ENCODE measurements around the gene ENKUR. TPM values are rescaled to one million over a fixed set of nuclear protein-coding genes. Genes with fewer than 3 reads are reported as not detected.
A peak's percentile ranks its signal among the peaks of the same experiment; 100 is the strongest.

Gene ENKUR
- total and polyA plus RNA-seq, 10 of the 15 experiments (the other 5 are each of a cell fraction or from before 2014, with no cell fraction given), result 0.01 to 0.19 (median 0.11) TPM; not detected in 6

DNA sequence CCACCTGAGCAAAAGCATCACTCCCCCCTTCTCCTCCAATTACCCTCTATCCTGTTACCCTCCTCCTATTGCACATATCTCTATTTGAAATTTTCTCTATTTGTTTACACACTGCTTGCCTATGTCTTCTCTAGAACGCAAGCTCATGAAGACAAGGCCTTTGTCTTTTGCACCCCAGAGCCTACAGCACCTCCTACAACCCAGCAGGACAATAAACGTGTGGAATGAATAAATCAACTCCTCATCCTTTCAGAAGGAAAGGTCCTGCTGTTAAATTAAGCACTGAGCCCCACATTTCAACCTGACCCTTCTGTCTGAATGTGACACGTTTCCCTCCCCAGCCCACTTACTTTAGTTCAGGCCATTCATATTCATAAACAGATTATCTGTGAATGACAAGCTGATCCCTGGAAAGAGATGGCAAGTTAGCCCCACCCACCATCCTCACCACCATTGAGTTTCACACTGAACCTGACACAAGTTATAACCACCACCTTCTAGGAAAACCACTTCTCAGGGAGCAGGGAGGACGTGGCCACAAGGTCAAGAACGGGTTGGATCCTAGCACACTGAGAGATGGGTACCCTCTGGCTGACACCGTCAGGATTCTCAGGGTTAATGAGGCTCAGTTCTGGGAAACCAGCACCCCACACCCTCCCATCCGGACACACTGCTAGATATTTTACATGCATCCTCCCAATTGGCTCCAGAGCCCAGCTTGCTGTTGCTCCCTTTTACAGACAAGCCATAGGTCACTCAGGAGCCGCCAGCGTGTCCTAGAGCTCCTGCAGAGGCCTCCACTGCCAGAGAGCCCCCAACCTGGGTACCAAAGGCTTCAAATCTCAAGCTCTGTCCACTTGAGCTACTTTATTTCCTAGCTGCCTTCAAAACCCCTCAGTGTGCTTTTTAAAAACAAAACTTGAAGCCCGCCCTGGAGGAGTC lies 64.5 kb downstream of the ENKUR start:
- Histone ChIP-seq H3K9me3 (replicated peaks; ENCODE audit: control insufficient read depth, insufficient read depth, low read length) (no peaks in the 10 kb centered on the region; the same call in 1 of the 3 replicates), H3K27ac (ENCODE audit: control insufficient read depth, insufficient read depth) (no peak overlapping the region), H3K79me2 (ENCODE audit: control insufficient read depth, insufficient read depth, low read length) (no peaks in the 10 kb centered on the region), H2AFZ (ENCODE audit: control insufficient read depth, low read depth, low read length) (peak overlapping the region; percentile 75), H3K9ac (ENCODE audit: control insufficient read depth, insufficient read depth, low read length) (peak overlapping the region; percentile 66), H3K4me3 (peak overlapping the region; percentile 66; the same call in 1 of the 2 replicates), H3K4me1 (ENCODE audit: control insufficient read depth, insufficient read depth, low read length) (peaks cover 3% of the 10 kb centered on the region; the same call in 1 of the 2 replicates), H3K36me3 (ENCODE audit: control insufficient read depth in 2 of 2, insufficient read depth in 2 of 2, low read length in 1 of 2) (no peaks in the 10 kb centered on the region), H4K20me1 (ENCODE audit: control insufficient read depth, insufficient read depth) (no peaks in the 10 kb centered on the region), H3K4me2 (ENCODE audit: control insufficient read depth, insufficient read depth) (peak overlapping the region; percentile 78), H3K27me3 (replicated peaks in 1 of 2; ENCODE audit: control insufficient read depth in 2 of 2, insufficient read depth in 2 of 2, low read length in 1 of 2) (no peaks in the 10 kb centered on the region)
- CTCF ChIA-PET, result interaction anchor here (0.6 to 5.6 kb wide), 24 partner anchors 10 to 1625 kb away, joined by 3 to 56 read pairs (median 4); no protein-coding TSS in a partner anchor
- intact Hi-C loops (cut with micrococcal nuclease; ENCODE audit: unreplicated experiment), result loop anchor here (1.0 kb wide), 1 partner anchor 21 kb away; no protein-coding TSS in a partner anchor
- TSS peak; percentile 62 for BruUV-seq (replicated peaks)
- 74% methylated on average over 10 of the region's 10 CpGs for whole genome bisulfite sequencing (ENCODE audit: insufficient coverage, insufficient replicate concordance, low lambda C conversion rate, missing lambda C conversion rate)
- ATAC-seq, result peak; percentile 53
- TF ChIP-seq CBX5 (IDR thresholded peaks at IDR 0.05; ENCODE audit: low read depth), result no peak
- TF ChIP-seq, protein P1, sequence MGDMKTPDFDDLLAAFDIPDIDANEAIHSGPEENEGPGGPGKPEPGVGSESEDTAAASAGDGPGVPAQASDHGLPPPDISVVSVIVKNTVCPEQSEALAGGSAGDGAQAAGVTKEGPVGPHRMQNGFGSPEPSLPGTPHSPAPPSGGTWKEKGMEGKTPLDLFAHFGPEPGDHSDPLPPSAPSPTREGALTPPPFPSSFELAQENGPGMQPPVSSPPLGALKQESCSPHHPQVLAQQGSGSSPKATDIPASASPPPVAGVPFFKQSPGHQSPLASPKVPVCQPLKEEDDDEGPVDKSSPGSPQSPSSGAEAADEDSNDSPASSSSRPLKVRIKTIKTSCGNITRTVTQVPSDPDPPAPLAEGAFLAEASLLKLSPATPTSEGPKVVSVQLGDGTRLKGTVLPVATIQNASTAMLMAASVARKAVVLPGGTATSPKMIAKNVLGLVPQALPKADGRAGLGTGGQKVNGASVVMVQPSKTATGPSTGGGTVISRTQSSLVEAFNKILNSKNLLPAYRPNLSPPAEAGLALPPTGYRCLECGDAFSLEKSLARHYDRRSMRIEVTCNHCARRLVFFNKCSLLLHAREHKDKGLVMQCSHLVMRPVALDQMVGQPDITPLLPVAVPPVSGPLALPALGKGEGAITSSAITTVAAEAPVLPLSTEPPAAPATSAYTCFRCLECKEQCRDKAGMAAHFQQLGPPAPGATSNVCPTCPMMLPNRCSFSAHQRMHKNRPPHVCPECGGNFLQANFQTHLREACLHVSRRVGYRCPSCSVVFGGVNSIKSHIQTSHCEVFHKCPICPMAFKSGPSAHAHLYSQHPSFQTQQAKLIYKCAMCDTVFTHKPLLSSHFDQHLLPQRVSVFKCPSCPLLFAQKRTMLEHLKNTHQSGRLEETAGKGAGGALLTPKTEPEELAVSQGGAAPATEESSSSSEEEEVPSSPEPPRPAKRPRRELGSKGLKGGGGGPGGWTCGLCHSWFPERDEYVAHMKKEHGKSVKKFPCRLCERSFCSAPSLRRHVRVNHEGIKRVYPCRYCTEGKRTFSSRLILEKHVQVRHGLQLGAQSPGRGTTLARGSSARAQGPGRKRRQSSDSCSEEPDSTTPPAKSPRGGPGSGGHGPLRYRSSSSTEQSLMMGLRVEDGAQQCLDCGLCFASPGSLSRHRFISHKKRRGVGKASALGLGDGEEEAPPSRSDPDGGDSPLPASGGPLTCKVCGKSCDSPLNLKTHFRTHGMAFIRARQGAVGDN (IDR thresholded peaks at IDR 0.05), result peak; percentile 54; the same call in 1 of the 2 replicates
- TF ChIP-seq ZSCAN29 (IDR thresholded peaks at IDR 0.05), result 0 out of 2 replicates have a peak, but pooled peaks have one; percentile 34
- no peak for TF ChIP-seq POU2F2 (IDR thresholded peaks at IDR 0.05; ENCODE audit: borderline replicate concordance, low read depth, low read length)
- TF ChIP-seq IKZF2 (IDR thresholded peaks at IDR 0.05), result peak; percentile 11 to 20; a peak in 1 of 4 replicates
- TF ChIP-seq ETV6 (conservative IDR thresholded peaks at IDR 0.05 in 1 of 2, IDR thresholded peaks at IDR 0.05 in 1 of 2; ENCODE audit: borderline replicate concordance in 1 of 2, low read depth in 1 of 2), result no peak
- no peak for TF ChIP-seq BACH1 (IDR thresholded peaks at IDR 0.05; ENCODE audit: borderline replicate concordance)
- TF ChIP-seq ZNF207 (IDR thresholded peaks at IDR 0.05; ENCODE audit: borderline replicate concordance), result no peak
- TF ChIP-seq FOS (IDR thresholded peaks at IDR 0.05; ENCODE audit: borderline replicate concordance, extremely low read depth, insufficient read length), result no peak
- no peak for TF ChIP-seq DPF2 (IDR thresholded peaks at IDR 0.05)
- peak; percentile 33; the same call in 1 of the 2 replicates for TF ChIP-seq HDGF (IDR thresholded peaks at IDR 0.05)
- peak; percentile 39; the same call in 1 of the 2 replicates for TF ChIP-seq NR2F1 (conservative IDR thresholded peaks at IDR 0.05)
- no peak for TF ChIP-seq MXI1 (IDR thresholded peaks at IDR 0.05; ENCODE audit: low read depth, low read length)
- TF ChIP-seq GATAD2B (conservative IDR thresholded peaks at IDR 0.05; ENCODE audit: low read depth), result 0 out of 2 replicates have a peak, but pooled peaks have one; percentile 15
- TF ChIP-seq SMAD5 (IDR thresholded peaks at IDR 0.05; ENCODE audit: low read depth), result 0 out of 2 replicates have a peak, but pooled peaks have one; percentile 47
- TF ChIP-seq MTA2 (IDR thresholded peaks at IDR 0.05; ENCODE audit: low read depth), result 0 out of 2 replicates have a peak, but pooled peaks have one; percentile 9
- no peak for TF ChIP-seq SREBF1 (IDR thresholded peaks at IDR 0.05; ENCODE audit: low read length)
- no peak for TF ChIP-seq NBN (IDR thresholded peaks at IDR 0.05)
- FAIRE-seq, result peak; percentile 59
- RAD21 ChIA-PET (ENCODE audit: unreplicated experiment), result interaction anchor here (0.6 to 16.1 kb wide), 27 partner anchors 10 to 334 kb away, joined by 3 to 274 read pairs (median 4); partner anchors contain the start of genes ARHGAP21 and THNSL1
- in situ Hi-C loops (cut with MboI), result no loop called here
- POLR2A ChIA-PET, result interaction anchor here (0.6 to 7.0 kb wide), 11 partner anchors 8 to 227 kb away, joined by 3 to 103 read pairs (median 4); partner anchors contain the start of gene ARHGAP21
- DNase-seq (ENCODE audit: low read depth, low spot score), result no peak
- SMC1A ChIA-PET (ENCODE audit: uncharacterized antibody, unreplicated experiment), result interaction anchor here (0.6 to 7.1 kb wide), 37 partner anchors 10 to 330 kb away, joined by 3 to 70 read pairs (median 4); no protein-coding TSS in a partner anchor
